SK-N-SH treated with all-trans-retinoic acid at 6 μM for 48 hours (cell line): Measurements from ENCODE around the gene IFI27.
A peak's percentile ranks its signal among the peaks of the same experiment; 100 is the strongest.

ENCODE experiments used
- ATAC-seq: fragments of 200-7000 bp; cut with Tn5 transposase; 3 replicates; pipeline ENCODE4 v1.9.1; 2020; ENCODE audit warnings: mild to moderate bottlenecking, moderate library complexity
- ARNTL ChIP-seq: fragments of 450-650 bp; formaldehyde crosslinking; IDR thresholded peaks from 2 replicates; pipeline ENCODE4 v1.5.0; 2020; ENCODE audit warnings: low read depth, mild to moderate bottlenecking, moderate library complexity, borderline replicate concordance
- BACH2 ChIP-seq: fragments of 250-450 bp; sonication (Bioruptor Pico); IDR thresholded peaks from 2 replicates; pipeline ENCODE4 v1.9.0; 2021; ENCODE audit warnings: mild to moderate bottlenecking, borderline replicate concordance
- CSDC2 ChIP-seq: fragments of 250-450 bp; sonication (Bioruptor Pico); IDR thresholded peaks from 2 replicates; pipeline ENCODE4 v1.5.0; 2020; ENCODE audit warnings: mild to moderate bottlenecking, moderate library complexity
- CSRNP3 ChIP-seq: fragments of 250-450 bp; sonication (Bioruptor Pico); IDR thresholded peaks from 2 replicates; pipeline ENCODE4 v1.5.1; 2021; ENCODE audit warnings: mild to moderate bottlenecking, moderate library complexity
- ESRRG ChIP-seq: fragments of 250-450 bp; sonication (Bioruptor Pico); IDR thresholded peaks from 2 replicates; pipeline ENCODE4 v1.6.1; 2021; ENCODE audit warnings: mild to moderate bottlenecking
- GLIS3 ChIP-seq: fragments of 250-450 bp; sonication (Bioruptor Pico); IDR thresholded peaks from 2 replicates; pipeline ENCODE4 v1.5.0; 2020; ENCODE audit warnings: mild to moderate bottlenecking, moderate library complexity
- ISL1 ChIP-seq: fragments of 250-450 bp; sonication (Bioruptor Pico); IDR thresholded peaks from 2 replicates; pipeline ENCODE4 v2.1.2; 2022; ENCODE audit warnings: mild to moderate bottlenecking, moderate library complexity
- PATZ1 ChIP-seq: fragments of 250-450 bp; sonication (Bioruptor Pico); IDR thresholded peaks from 2 replicates; pipeline ENCODE4 v1.8.0; 2020; ENCODE audit warnings: mild to moderate bottlenecking, moderate library complexity, borderline replicate concordance
- POU6F1 ChIP-seq: fragments of 250-450 bp; sonication (Bioruptor Pico); IDR thresholded peaks from 2 replicates; pipeline ENCODE4 v1.8.0; 2021; ENCODE audit warnings: low read depth, mild to moderate bottlenecking, moderate library complexity, borderline replicate concordance
- PPARA ChIP-seq: fragments of 250-450 bp; sonication (Bioruptor Pico); IDR thresholded peaks from 2 replicates; pipeline ENCODE4 v1.5.0; 2020; ENCODE audit warnings: mild to moderate bottlenecking, borderline replicate concordance
- RARB ChIP-seq: fragments of 250-450 bp; sonication (Bioruptor Pico); IDR thresholded peaks from 2 replicates; pipeline ENCODE4 v1.8.0; 2021; ENCODE audit warnings: mild to moderate bottlenecking, moderate library complexity
- SNAI2 ChIP-seq: fragments of 250-450 bp; sonication (Bioruptor Pico); IDR thresholded peaks from 2 replicates; pipeline ENCODE4 v1.5.0; 2020; ENCODE audit warnings: mild to moderate bottlenecking, moderate library complexity
- TOX ChIP-seq: fragments of 250-450 bp; sonication (Bioruptor Pico); IDR thresholded peaks from 2 replicates; pipeline ENCODE4 v1.8.0; 2021; ENCODE audit warnings: mild to moderate bottlenecking, moderate library complexity, borderline replicate concordance
- TSHZ2 ChIP-seq: fragments of 250-450 bp; sonication (Bioruptor Pico); IDR thresholded peaks from 2 replicates; pipeline ENCODE4 v1.5.0; 2020; ENCODE audit warnings: mild to moderate bottlenecking, moderate library complexity
- ZFP3 ChIP-seq: fragments of 250-450 bp; sonication (Bioruptor Pico); IDR thresholded peaks from 2 replicates; pipeline ENCODE4 v1.5.0; 2020; ENCODE audit warnings: mild to moderate bottlenecking, moderate library complexity
- ZFP30 ChIP-seq: fragments of 450-650 bp; formaldehyde crosslinking; IDR thresholded peaks from 2 replicates; pipeline ENCODE4 v1.5.0; 2022; ENCODE audit warnings: mild to moderate bottlenecking, moderate library complexity
- ZNF565 ChIP-seq: fragments of 450-650 bp; formaldehyde crosslinking; conservative IDR thresholded peaks from 2 replicates; pipeline ENCODE4 v1.5.0; 2020; ENCODE audit warnings: low read depth, mild to moderate bottlenecking, moderate library complexity
- ZNF70 ChIP-seq: fragments of 450-650 bp; formaldehyde crosslinking; IDR thresholded peaks from 2 replicates; pipeline ENCODE4 v1.5.0; 2020; ENCODE audit warnings: mild to moderate bottlenecking, moderate library complexity
- ZNF8 ChIP-seq: fragments of 450-650 bp; formaldehyde crosslinking; IDR thresholded peaks from 2 replicates; pipeline ENCODE4 v1.5.0; 2020; ENCODE audit warnings: mild to moderate bottlenecking, moderate library complexity

IFI27 gene

DNA sequence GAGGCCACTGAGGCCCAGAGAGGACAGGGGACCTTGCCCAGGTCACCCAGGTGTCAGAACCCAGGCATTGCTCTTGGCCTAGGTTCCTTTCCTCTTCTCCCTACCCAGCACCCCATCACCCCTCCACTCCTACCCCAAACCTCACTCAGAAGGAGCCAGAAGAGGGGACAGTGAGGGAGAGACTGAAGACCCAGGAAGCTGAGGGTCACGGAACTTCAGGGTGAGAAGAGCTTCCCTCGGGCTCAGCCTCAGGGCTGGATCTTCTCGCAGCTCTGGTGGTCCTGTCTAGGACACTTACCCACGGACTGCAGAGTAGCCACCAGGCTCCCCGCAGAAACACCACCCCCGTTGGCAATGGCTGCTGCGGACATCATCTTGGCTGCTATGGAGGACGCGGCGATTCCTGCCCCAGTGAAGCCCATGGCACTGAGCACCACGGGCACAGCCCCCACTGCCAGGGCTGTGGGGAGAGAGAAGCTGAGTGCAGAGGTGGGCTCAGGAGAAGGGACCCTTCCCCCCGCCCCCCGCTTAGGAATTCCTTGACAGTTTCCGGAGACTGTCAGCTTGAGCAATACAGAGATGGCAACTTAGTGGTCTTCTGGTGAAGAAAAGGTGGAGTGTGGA is 17.8 kb downstream of the IFI27 start:
- TF ChIP-seq TSHZ2 (CRISPR knock-in tag): no peak
- TF ChIP-seq ZNF565 (CRISPR knock-in tag): no peak
- TF ChIP-seq GLIS3 (CRISPR knock-in tag): no peak
- no peak for TF ChIP-seq ESRRG (CRISPR knock-in tag)
- TF ChIP-seq BACH2: no peak
- no peak for TF ChIP-seq CSDC2
- TF ChIP-seq ZFP3: no peak
- no peak for TF ChIP-seq POU6F1 (CRISPR knock-in tag)
- TF ChIP-seq ZNF70 (CRISPR knock-in tag): no peak
- no peak for ATAC-seq

DNA sequence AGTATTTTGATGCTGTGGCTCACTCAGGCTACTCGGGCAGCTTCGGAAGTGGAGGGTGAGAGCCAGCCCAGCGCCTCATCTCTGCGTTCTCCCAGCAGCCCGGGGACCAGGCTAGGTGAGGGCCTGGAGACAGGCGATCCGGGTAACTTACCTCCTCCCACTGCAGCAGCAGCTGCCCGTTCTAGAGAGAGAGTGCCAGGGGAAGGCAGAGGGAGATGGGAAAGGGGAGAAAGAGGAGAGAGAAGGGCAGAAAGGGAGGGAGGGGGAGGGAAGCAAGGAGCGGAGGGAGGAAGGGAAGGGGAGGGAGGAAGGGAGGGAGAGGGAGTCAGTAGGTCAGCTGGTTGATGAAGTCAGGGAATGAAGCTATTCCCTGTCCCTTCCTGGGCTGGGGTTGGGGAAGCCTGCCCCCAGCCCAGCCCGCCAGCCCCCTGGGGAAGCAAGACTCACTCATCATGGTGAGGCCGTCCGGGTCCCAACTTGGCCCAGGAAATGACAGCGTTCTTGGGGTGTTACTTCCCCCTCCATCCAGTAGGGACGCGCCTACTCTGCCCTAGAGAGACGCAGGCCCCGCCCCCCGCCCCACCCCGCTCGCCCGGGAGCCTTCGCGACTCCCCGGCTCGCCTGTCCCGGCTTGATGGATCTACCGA is 18.7 kb downstream of the IFI27 start, which contains the start of gene IFI27L2:
Gene IFI27L2, minus strand, starts transcription at position 494 of the 647 bp plus-strand sequence. Its CDS starts 40 bp downstream, at position 454.
- peak; percentile 93 for ATAC-seq
- TF ChIP-seq ARNTL (CRISPR knock-in tag): no peak
- no peak for TF ChIP-seq PPARA (CRISPR knock-in tag)
- TF ChIP-seq BACH2: no peak
- no peak for TF ChIP-seq SNAI2 (CRISPR knock-in tag)

DNA sequence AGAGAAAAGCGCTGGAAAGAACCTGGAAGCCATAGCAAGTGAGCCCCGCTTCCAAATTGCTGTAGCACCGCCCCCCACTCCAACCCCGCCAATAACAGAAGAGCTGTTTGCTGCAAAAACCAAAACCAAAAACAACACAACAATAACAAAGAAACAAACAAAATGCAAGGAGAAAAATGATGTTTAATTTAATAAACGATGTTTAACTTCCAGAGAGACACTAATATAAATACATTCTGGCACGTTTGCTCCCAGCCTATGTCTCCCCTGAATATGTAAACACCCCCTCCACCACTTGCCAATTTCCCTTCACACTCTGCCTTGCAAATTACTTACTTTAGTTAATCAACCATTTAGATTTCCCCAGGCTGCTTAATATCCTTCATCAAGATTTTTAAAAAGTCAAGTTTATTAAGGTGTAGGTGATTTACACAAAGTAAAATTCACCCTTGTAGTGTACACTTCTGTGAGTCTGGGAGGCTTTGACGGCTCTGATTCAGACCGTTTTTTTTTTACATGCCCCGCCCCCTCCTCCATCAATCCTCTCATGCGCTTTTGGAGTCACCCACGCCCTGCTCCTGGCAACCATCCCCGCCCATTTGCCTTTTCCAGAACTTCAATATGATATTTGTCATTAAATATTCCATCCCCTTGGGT is 19.4 kb downstream of the IFI27 start:
- peak; percentile 71 for ATAC-seq
- TF ChIP-seq ESRRG (CRISPR knock-in tag) (no peak), ZNF8 (no peak), RARB (no peak), CSRNP3 (no peak), POU6F1 (CRISPR knock-in tag) (no peak), CSDC2 (no peak), SNAI2 (CRISPR knock-in tag) (no peak), ZFP30 (CRISPR knock-in tag) (no peak), TOX (CRISPR knock-in tag) (no peak), ZNF70 (CRISPR knock-in tag) (no peak)

DNA sequence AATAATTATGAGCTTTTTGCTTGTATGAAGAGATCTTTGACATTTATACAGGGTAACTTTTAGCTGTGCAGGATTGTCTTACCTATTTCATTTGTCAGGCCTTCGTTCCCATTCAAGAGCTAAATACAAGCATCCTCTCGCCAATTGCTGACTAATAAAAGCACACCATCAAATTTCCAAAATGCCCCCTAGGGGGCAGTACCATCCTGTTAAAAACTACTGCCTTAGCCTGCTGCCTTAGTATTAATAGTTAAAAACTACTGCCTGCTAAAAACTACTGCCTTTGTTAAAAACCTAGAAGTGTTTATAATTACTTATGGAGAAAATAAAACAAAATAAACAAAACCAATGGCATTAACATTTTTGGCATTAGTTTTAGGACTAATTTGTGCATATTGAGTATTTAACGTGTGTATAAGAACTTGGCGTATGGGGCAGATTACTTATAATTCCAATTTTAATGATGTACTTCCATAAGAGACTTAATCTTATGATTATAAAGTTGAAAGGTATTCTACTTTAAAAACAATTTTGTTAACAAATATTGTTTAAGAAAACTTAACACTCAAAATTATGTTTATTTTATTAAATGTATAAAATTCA is 21.9 kb downstream of the IFI27 start:
- TF ChIP-seq ZNF70 (CRISPR knock-in tag): no peak
- TF ChIP-seq RARB: no peak
- no peak for TF ChIP-seq ISL1 (CRISPR knock-in tag)
- no peak for TF ChIP-seq POU6F1 (CRISPR knock-in tag)
- no peak for TF ChIP-seq PATZ1
- TF ChIP-seq GLIS3 (CRISPR knock-in tag): no peak
- no peak for TF ChIP-seq BACH2
- no peak for TF ChIP-seq ZNF8
- peak; percentile 25; the same call in 2 of the 3 replicates for ATAC-seq
